CD8-positive, alpha-beta memory T cell (primary cell): ENCODE measurements around the gene KPNA3. TPM values are rescaled to one million over a fixed set of nuclear protein-coding genes. Genes with fewer than 3 reads are reported as not detected.

Experiments
- polyA plus RNA-seq: library from polyadenylated mRNA; unstranded; fragments of 300-500 nt; fragmentation: Illumina TruSeq; gene quantifications from one replicate; pipeline ENCODE4 v1.2.3, GENCODE V29; 2021
- total RNA-seq, 2 experiments: library from RNA; stranded (reverse); gene quantifications; one replicate each; pipeline ENCODE4 v1.2.3, GENCODE V29; 2021

The KPNA3 gene
- total and polyA plus RNA-seq, 3 experiments from 2014 or later: 24.3 to 62.8 (median 62.7) TPM

Other genes with a start within 250 kb of the KPNA3 start
- gene RCBTB1, start 207.1 kb downstream of the KPNA3 start, total RNA-seq: 10 to 100 TPM; 19.3 to 21.2 TPM
- gene RCBTB1, start 207.1 kb downstream of the KPNA3 start, polyA plus RNA-seq: 7.3 TPM
- under 1 TPM; 0.20 to 0.38 TPM for gene ARL11, start 164.2 kb downstream of the KPNA3 start, total RNA-seq
- 0.31 TPM for gene ARL11, start 164.2 kb downstream of the KPNA3 start, polyA plus RNA-seq
- gene EBPL, start 101.2 kb downstream of the KPNA3 start, total RNA-seq: 10 to 100 TPM; 47.9 to 51.6 TPM
- gene EBPL, start 101.2 kb downstream of the KPNA3 start, polyA plus RNA-seq: 53.3 TPM
- gene SPRYD7, start 143.7 kb upstream of the KPNA3 start, total RNA-seq: 10 to 100 TPM in 1 of 2 experiments, 1 to 10 TPM in 1; 8.8 to 10.1 TPM
- 3.4 TPM for gene SPRYD7, start 143.7 kb upstream of the KPNA3 start, polyA plus RNA-seq
- 10 to 100 TPM; 16.5 to 17.1 TPM for gene TRIM13, start 204.4 kb upstream of the KPNA3 start, total RNA-seq
- gene TRIM13, start 204.4 kb upstream of the KPNA3 start, polyA plus RNA-seq: 13.2 TPM
- gene KCNRG, start 222.8 kb upstream of the KPNA3 start, total RNA-seq: under 1 TPM; 0.22 to 0.42 TPM
- gene KCNRG, start 222.8 kb upstream of the KPNA3 start, polyA plus RNA-seq: 0.44 TPM